Diencephalon (tissue), 1 donor: ENCODE results near the gene ADAM12. TPM values are rescaled to one million over a fixed set of nuclear protein-coding genes. Genes with fewer than 3 reads are reported as not detected.

Source experiments
- small RNA-seq: library from RNA; depleted of rRNA; stranded (forward); fragments of <200 nt; gene quantifications from one replicate; pipeline ENCODE3, GENCODE V24; 2014
- total RNA-seq: library from RNA; depleted of rRNA; stranded (reverse); fragments of >200 nt; gene quantifications from one replicate; pipeline ENCODE4 v1.2.3, GENCODE V29; 2014

ADAM12 gene
- total RNA-seq: 8.8 TPM

DNA sequence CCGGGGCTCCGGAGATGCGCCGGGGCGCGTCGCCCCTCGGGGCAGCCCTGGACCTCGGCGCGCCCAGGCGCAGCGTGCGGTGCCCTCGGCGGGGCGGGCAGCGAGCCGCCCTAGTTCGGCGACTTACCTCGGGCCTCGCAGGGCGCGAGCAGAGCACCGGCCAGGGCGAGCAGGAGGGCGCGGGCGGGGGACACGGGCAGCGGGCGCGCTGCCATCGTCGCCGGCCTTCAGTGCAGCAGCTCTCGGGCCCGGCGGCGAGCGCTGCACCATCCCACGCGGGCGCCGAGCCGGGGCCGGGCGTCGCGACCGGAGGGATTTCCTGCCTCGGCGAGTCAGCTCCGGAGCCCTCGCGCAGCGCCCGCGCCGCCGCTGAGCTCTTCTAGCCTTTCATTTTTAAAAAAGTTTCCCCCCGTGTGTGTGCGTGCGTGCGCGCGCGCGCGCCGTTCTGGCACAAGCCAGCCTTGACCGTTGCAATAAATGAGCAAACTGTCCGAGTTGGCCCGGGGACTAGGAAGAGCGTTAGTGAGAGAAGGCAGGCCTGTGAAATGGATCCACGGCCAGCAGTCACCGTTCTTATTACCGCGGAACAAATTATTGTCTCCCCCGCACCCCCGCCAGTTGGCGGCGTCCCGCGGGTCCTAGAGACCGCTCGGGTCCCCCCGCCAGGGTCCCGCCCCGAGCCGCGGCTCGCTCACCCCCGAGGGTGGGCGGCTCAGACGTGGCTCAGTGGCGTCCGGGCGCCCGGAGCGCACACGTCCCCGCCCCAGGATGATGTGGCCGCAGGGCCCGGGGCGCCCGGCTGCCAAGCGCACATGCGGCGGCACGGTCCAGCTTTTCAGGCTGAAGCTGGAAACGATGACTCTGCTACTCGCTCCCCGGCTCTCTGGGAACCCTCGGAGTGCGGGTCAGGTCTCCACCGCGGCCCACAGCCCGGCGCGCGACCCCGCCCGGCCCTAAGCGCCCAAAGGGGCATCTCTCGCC lies at the start of gene ADAM12:
Gene ADAM12 (minus strand): TSS at position 547 of the 981 bp plus-strand sequence. CDS start 332 bp downstream, at position 215.

Small RNA genes lying within 50 kb of the gene (small RNA-seq; reads per million reads assigned to genes)
- gene RNA5SP328: not detected
